Uterus (tissue), 2 donors: ENCODE data around the gene TEX14.

ENCODE experiments used
- POLR2A ChIP-seq, 2 donors: fragments of 450-650 bp; IDR thresholded peaks; one replicate each; pipeline ENCODE4 v1.6.1; 2016; ENCODE audit warnings: antibody characterized with exemption in 2 of 2, mild to moderate bottlenecking in 1 of 2, moderate library complexity in 1 of 2
- TF ChIP-seq, protein P1 (sequence below), 4 experiments: fragments of 200-600 bp in 2 of 4; fragments of 450-650 bp in 2 of 4; sonication (generic) in 2 of 4; IDR thresholded peaks; one replicate each; pipeline ENCODE4 v1.5.1; 2016 to 2019; ENCODE audit warnings: antibody characterized with exemption in 4 of 4, mild to moderate bottlenecking in 2 of 4, moderate library complexity in 1 of 4

DNA sequence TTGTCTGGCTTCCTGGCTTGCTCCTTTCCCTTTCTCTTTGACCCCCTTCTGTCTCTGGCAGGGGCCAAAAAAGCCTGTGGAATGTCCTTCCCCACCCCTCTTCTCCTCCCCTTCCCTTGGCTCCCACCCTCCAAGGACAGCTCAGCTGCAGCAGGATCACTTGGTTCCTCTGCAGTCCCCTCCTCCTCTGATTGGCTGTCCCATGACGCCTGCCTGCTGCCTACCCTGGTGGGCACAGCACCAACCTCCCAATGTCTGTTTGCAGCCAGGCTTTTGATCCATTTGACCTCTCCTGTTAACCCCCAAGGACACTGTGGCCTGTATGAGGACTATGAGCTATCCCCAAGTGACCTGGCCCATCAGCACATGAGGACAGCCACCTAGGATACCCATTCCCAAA is 162.6 kb downstream of the TEX14 start:
- TF ChIP-seq, protein P1, sequence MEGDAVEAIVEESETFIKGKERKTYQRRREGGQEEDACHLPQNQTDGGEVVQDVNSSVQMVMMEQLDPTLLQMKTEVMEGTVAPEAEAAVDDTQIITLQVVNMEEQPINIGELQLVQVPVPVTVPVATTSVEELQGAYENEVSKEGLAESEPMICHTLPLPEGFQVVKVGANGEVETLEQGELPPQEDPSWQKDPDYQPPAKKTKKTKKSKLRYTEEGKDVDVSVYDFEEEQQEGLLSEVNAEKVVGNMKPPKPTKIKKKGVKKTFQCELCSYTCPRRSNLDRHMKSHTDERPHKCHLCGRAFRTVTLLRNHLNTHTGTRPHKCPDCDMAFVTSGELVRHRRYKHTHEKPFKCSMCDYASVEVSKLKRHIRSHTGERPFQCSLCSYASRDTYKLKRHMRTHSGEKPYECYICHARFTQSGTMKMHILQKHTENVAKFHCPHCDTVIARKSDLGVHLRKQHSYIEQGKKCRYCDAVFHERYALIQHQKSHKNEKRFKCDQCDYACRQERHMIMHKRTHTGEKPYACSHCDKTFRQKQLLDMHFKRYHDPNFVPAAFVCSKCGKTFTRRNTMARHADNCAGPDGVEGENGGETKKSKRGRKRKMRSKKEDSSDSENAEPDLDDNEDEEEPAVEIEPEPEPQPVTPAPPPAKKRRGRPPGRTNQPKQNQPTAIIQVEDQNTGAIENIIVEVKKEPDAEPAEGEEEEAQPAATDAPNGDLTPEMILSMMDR (IDR thresholded peaks at IDR 0.05) = no peak
- TF ChIP-seq POLR2A (IDR thresholded peaks at IDR 0.05) = no peak
